BLaER1 (cell line): ENCODE results near the gene ASIC5.
"Not testable (repeated sequence)": the region's sequence is repeated elsewhere in the genome, so short reads cannot be mapped to it uniquely, and the experiment has no call there.

ENCODE experiments used
- H3K27ac ChIP-seq: shearing (Covaris generic); formaldehyde crosslinking; 2 replicates; pipeline ENCODE4 v1.8.1; 2022
- H3K27me3 ChIP-seq: shearing (Covaris generic); formaldehyde crosslinking; 2 replicates; pipeline ENCODE4 v1.8.1; 2022
- H3K36me3 ChIP-seq: shearing (Covaris generic); formaldehyde crosslinking; 2 replicates; pipeline ENCODE4 v1.8.1; 2022
- H3K4me1 ChIP-seq: shearing (Covaris generic); formaldehyde crosslinking; 2 replicates; pipeline ENCODE4 v1.8.1; 2022
- H3K4me2 ChIP-seq: shearing (Covaris generic); formaldehyde crosslinking; 2 replicates; pipeline ENCODE4 v1.8.1; 2022
- H3K4me3 ChIP-seq: shearing (Covaris generic); formaldehyde crosslinking; 2 replicates; pipeline ENCODE4 v1.8.1; 2022
- H3K9ac ChIP-seq: shearing (Covaris generic); formaldehyde crosslinking; 2 replicates; pipeline ENCODE4 v1.8.1; 2022
- H3K9me3 ChIP-seq: shearing (Covaris generic); formaldehyde crosslinking; 2 replicates; pipeline ENCODE4 v1.8.1; 2022
- H4K20me1 ChIP-seq: shearing (Covaris generic); formaldehyde crosslinking; 2 replicates; pipeline ENCODE4 v1.8.1; 2022
- Cebpa-rat ChIP-seq: shearing (Covaris generic); IDR thresholded peaks from 2 replicates; pipeline ENCODE4 v1.8.1; 2022

Gene ASIC5

DNA sequence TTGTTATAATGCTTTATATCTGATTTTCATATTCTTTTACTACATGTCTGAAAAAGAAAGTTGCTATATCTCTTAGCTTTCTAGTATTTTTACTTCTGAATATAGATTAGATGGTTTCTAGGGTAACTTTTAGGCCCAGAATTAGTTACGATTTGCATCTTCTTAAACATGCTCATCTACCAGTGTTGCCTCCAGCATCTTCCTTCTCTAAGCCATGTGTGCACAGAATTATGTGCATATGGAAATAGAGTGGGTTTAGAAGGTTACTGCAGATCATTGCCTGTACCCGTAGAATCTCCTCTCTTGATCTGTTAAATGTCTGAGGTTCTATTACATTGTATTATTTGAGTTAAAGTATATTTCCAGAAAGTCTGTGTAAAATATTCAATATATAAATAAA lies 34.9 kb upstream of the ASIC5 start:
- H3K4me1 ChIP-seq, result no peaks in the 10 kb centered on the region
- no peaks in the 10 kb centered on the region for H3K9me3 ChIP-seq
- H3K27me3 ChIP-seq, result no peaks in the 10 kb centered on the region
- no peak overlapping the region for H3K4me2 ChIP-seq
- H3K9ac ChIP-seq, result no peak overlapping the region
- H3K4me3 ChIP-seq, result no peak overlapping the region
- H3K27ac ChIP-seq, result no peak overlapping the region
- no peaks in the 10 kb centered on the region for H4K20me1 ChIP-seq
- no peaks in the 10 kb centered on the region for H3K36me3 ChIP-seq
- no peak for TF ChIP-seq Cebpa-rat

DNA sequence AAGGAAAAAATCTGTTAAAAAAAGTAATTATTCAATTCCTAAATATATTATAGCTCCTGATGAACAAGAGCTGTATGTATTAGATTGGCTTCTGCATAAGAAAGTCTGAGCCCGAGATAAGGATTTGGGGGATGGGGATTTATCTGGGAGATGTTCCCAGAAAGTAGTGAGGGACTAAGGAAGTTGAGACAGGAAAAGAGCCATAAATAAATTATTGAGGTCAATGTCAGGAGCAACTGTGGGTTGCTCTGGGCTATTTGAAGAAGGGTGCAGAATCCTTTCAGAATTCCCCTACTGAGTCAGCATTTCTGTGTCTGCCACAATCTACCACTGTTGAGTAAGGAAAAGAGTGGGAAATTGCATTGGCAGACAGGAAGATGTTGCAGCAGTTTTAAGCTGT lies 34.3 kb upstream of the ASIC5 start:
- no peak overlapping the region for H3K27ac ChIP-seq
- H3K9ac ChIP-seq, result no peak overlapping the region
- no peaks in the 10 kb centered on the region for H3K9me3 ChIP-seq
- H3K36me3 ChIP-seq, result no peaks in the 10 kb centered on the region
- no peaks in the 10 kb centered on the region for H3K4me1 ChIP-seq
- no peak overlapping the region for H3K4me2 ChIP-seq
- H3K4me3 ChIP-seq, result no peak overlapping the region
- H4K20me1 ChIP-seq, result no peaks in the 10 kb centered on the region
- TF ChIP-seq Cebpa-rat, result no peak
- no peaks in the 10 kb centered on the region for H3K27me3 ChIP-seq

DNA sequence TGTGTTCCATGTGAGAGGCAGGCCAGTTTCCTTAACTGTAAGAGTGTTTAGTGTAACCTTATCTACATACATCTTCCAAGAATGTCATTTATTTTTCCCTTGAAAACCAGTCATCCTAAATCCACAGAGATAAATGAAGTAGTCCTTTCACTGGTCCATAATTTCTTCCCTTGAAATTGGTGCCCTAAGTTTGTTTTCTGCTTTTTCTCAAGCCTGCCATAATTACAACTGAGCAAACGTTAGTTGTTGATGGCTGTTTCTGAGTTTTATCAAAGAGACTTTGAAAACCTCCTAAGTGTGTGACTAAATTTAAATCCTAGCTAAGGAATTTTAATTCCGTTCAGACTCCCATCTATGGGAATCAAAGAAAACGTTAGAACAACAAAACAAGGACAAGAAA lies 33.8 kb upstream of the ASIC5 start:
- Histone ChIP-seq H4K20me1 (no peaks in the 10 kb centered on the region), H3K9me3 (no peaks in the 10 kb centered on the region), H3K27ac (no peak overlapping the region), H3K9ac (no peak overlapping the region), H3K4me2 (no peak overlapping the region), H3K4me3 (no peak overlapping the region), H3K36me3 (no peaks in the 10 kb centered on the region), H3K27me3 (no peaks in the 10 kb centered on the region), H3K4me1 (no peaks in the 10 kb centered on the region)
- no peak for TF ChIP-seq Cebpa-rat

DNA sequence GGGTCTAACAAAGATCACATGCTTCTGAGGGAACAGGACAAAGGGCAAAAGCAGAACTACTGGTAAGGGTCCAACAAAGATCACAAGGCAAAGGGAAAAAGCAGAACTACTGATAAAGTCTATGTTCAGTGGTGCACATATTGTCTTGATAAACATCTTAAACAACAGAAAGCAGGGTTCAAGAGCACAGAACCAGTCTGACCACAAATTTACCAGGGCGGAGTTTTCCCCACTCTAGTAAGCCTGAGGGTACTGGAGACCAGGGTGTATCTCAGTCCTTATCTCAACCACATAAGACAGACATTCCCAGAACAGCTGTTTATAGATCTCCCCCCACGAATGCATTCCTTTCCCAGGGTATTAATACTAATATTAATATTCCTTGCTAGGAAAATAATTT lies 32.3 kb upstream of the ASIC5 start:
- not testable (repeated sequence) for H3K4me2 ChIP-seq, H4K20me1 ChIP-seq, H3K9ac ChIP-seq, H3K4me1 ChIP-seq, H3K4me3 ChIP-seq, H3K9me3 ChIP-seq, H3K27me3 ChIP-seq, H3K27ac ChIP-seq, H3K36me3 ChIP-seq

- Histone ChIP-seq H3K36me3 (no peaks in the 10 kb centered on the region), H3K27me3 (no peaks in the 10 kb centered on the region), H4K20me1 (no peaks in the 10 kb centered on the region), H3K4me3 (no peak overlapping the region), H3K4me1 (no peaks in the 10 kb centered on the region), H3K27ac (no peak overlapping the region), H3K4me2 (no peak overlapping the region), H3K9ac (no peak overlapping the region), H3K9me3 (no peaks in the 10 kb centered on the region)
- no peak for TF ChIP-seq Cebpa-rat
Observed at GRCh38 chr4:155891058-155891457, 25.0 kb upstream of the ASIC5 start.

GRCh38 chr4:155889946-155890345 lies 23.9 kb upstream of the ASIC5 start:
- Histone ChIP-seq H3K9ac (no peak overlapping the region), H3K9me3 (no peaks in the 10 kb centered on the region), H3K36me3 (no peaks in the 10 kb centered on the region), H3K27me3 (no peaks in the 10 kb centered on the region), H3K4me3 (no peak overlapping the region), H4K20me1 (no peaks in the 10 kb centered on the region), H3K4me1 (no peaks in the 10 kb centered on the region), H3K4me2 (no peak overlapping the region), H3K27ac (no peak overlapping the region)
- no peak for TF ChIP-seq Cebpa-rat

DNA sequence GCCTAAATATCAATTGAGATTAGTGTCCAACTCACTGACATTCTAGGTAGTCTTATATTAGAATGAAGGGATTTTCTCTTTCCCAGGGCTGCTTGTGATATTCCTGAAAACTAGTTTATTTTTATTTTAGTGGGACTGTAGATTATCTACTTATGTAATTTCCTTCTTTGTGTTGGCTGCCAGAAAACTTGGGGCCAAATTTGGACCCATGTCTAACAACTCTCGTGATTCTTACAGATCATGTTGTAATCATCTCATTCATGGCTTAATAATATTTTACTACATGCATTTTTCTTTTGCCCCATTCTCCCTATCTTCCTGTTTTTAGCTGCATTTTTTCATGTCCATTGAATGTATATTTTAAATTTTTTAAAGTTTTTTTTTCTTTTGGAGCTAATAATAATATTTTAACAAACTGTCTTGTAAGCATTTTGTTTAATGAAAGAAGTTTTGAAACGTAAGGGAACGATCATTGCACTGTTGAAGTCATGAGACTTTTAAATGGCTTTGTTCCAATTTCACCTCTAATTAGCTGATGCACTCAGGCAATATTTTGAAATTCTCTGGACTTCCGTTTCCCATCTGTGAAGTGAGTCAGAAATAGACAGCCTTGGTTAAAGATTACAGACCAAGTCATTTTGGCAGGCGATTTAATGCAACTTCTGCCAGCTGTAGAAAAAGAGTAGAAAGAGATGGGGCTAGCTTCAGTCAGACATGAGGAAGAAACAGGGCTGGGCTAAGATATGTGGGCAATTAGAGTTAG lies 23.1 kb upstream of the ASIC5 start:
- no peak overlapping the region for H3K4me3 ChIP-seq
- no peak overlapping the region for H3K4me2 ChIP-seq
- no peaks in the 10 kb centered on the region for H3K36me3 ChIP-seq
- no peaks in the 10 kb centered on the region for H4K20me1 ChIP-seq
- no peaks in the 10 kb centered on the region for H3K4me1 ChIP-seq
- TF ChIP-seq Cebpa-rat, result no peak
- no peaks in the 10 kb centered on the region for H3K27me3 ChIP-seq
- no peak overlapping the region for H3K9ac ChIP-seq
- no peak overlapping the region for H3K27ac ChIP-seq
- no peaks in the 10 kb centered on the region for H3K9me3 ChIP-seq

DNA sequence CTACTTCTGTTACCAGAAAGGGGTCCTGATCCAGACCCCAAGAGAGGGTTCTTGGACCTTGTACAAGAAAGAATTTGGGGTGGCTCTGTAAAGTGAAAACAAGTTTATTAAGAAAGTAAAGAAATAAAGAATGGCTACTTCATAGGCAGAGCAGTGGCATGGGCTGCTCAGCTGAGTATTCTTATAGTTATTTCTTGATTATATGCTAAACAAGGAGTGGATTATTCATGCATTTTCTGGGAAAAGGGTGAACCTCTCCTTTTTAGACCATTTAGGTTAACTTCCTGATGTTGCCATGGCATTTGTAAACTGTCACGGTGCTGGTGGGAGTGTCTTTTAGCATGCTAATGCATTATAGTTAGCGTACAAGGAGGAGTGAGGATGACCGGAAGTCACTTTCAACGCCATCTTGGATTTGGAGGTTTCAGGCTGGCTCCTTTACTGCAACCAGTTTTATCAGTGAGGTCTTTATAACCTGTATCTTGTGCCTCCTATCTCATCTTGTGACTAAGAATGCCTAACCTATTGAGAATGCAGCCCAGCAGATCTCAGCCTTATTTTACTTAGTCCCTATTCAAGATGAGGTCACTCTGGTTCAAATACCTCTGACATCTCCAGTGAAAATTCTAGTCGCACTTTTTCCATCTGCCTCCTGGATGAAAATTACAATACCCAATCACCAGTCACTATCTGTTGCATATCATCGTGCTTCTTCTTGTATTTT lies 21.9 kb upstream of the ASIC5 start:
- H3K36me3 ChIP-seq, result no peaks in the 10 kb centered on the region
- H3K27me3 ChIP-seq, result no peaks in the 10 kb centered on the region
- no peak overlapping the region for H3K9ac ChIP-seq
- no peaks in the 10 kb centered on the region for H3K4me1 ChIP-seq
- H3K4me3 ChIP-seq, result no peak overlapping the region
- H3K4me2 ChIP-seq, result no peak overlapping the region
- no peak overlapping the region for H3K27ac ChIP-seq
- no peaks in the 10 kb centered on the region for H4K20me1 ChIP-seq
- H3K9me3 ChIP-seq, result no peaks in the 10 kb centered on the region
- no peak for TF ChIP-seq Cebpa-rat

DNA sequence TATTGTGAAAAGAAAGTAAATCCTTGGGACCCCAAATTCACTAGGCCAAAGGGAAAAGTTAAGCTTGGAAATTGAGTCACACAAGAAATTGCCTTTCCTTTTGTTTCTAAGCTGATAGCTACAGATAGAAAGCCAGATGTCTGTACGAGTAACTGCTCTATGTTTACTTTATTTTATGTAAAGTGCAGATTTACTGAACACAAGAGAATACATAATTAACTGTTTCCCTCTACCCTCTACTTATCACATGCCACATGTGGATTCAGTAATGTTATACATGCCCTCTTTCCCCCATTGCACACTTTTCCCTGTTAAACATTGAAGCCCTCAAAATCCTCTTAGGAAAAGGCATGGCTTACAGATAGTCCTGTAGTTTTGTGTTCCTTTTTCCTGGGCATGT lies 21.0 kb upstream of the ASIC5 start:
- Histone ChIP-seq H3K27me3 (no peaks in the 10 kb centered on the region), H3K4me1 (no peaks in the 10 kb centered on the region), H3K27ac (no peak overlapping the region), H3K36me3 (no peaks in the 10 kb centered on the region), H3K9me3 (no peaks in the 10 kb centered on the region), H3K4me3 (no peak overlapping the region), H3K9ac (no peak overlapping the region), H4K20me1 (no peaks in the 10 kb centered on the region), H3K4me2 (no peak overlapping the region)
- TF ChIP-seq Cebpa-rat, result no peak

GRCh38 chr4:155885666-155886065 lies 19.6 kb upstream of the ASIC5 start:
- Histone ChIP-seq H3K27me3 (no peaks in the 10 kb centered on the region), H3K9me3 (no peaks in the 10 kb centered on the region), H3K36me3 (no peaks in the 10 kb centered on the region), H3K27ac (no peak overlapping the region), H3K4me3 (no peak overlapping the region), H4K20me1 (no peaks in the 10 kb centered on the region), H3K4me1 (no peaks in the 10 kb centered on the region), H3K4me2 (no peak overlapping the region), H3K9ac (no peak overlapping the region)
- TF ChIP-seq Cebpa-rat, result no peak
